HCT116 (cell line): ENCODE results near the gene KCNN3.

Source experiments
- JUND ChIP-seq: IDR thresholded peaks from 2 replicates; pipeline ENCODE4 v1.6.1; 2012
- POLR2A ChIP-seq: IDR thresholded peaks from 2 replicates; pipeline ENCODE4 v1.7.0; 2011; ENCODE audit warnings: borderline replicate concordance; ENCODE audit not compliant: insufficient read depth, insufficient read length; ENCODE audit errors: extremely low read depth
- POLR2AphosphoS5 ChIP-seq: IDR thresholded peaks from 2 replicates; pipeline ENCODE4 v1.6.1; 2011; ENCODE audit warnings: mild to moderate bottlenecking, low read depth, low read length, moderate library complexity
- RAD21 ChIP-seq: IDR thresholded peaks from 2 replicates; pipeline ENCODE4 v1.6.1; 2012; ENCODE audit warnings: low read depth, mild to moderate bottlenecking
- YY1 ChIP-seq: IDR thresholded peaks from 2 replicates; pipeline ENCODE4 v1.6.1; 2011; ENCODE audit warnings: low read length, low read depth, moderate library complexity, mild to moderate bottlenecking; ENCODE audit not compliant: insufficient replicate concordance; ENCODE audit errors: extremely low read depth
- TF ChIP-seq, protein P1 (sequence below), 3 experiments: fragments of 200-600 bp in 1 of 3; sonication (generic) in 1 of 3; IDR thresholded peaks in 2 of 3; conservative IDR thresholded peaks in 1 of 3; 2 replicates each; pipeline ENCODE4 v1.5.1; 2012 to 2017; ENCODE audit warnings: low read depth in 2 of 3, low read length in 2 of 3, antibody characterized with exemption in 1 of 3, borderline replicate concordance in 1 of 3, control low read depth in 1 of 3, mild to moderate bottlenecking in 1 of 3, mixed read lengths in 1 of 3, mixed run types in 1 of 3, moderate library complexity in 1 of 3; ENCODE audit not compliant: insufficient read depth in 1 of 3

DNA sequence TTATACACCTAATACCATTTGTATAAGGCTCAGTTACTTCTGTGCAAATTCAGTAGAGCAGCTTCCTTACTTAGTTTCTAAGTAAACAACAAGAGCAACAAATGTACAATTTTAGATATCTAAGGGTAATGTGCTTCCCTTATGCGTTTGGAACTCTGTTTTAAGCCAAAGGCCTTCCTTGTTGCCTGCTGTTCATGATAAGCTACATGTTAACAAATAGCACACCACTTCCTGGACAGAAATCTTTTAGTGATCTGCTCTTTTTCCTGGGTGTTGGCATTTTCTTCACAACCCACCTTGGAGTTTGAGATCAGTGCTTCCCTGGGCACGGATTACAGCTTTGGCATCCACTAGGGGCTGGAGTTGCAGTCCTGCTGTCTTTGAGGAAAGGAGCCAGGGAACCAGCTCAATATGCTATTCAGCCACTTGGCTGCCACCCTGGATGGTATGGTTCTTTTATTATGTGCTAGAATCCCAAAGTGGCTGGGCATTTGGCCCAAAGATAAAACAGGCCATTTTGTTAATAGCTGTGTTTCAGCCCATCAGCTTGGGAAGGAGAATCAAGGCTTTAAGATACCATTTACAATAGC, 206.5 kb downstream of the KCNN3 start:
- TF ChIP-seq, protein P1, sequence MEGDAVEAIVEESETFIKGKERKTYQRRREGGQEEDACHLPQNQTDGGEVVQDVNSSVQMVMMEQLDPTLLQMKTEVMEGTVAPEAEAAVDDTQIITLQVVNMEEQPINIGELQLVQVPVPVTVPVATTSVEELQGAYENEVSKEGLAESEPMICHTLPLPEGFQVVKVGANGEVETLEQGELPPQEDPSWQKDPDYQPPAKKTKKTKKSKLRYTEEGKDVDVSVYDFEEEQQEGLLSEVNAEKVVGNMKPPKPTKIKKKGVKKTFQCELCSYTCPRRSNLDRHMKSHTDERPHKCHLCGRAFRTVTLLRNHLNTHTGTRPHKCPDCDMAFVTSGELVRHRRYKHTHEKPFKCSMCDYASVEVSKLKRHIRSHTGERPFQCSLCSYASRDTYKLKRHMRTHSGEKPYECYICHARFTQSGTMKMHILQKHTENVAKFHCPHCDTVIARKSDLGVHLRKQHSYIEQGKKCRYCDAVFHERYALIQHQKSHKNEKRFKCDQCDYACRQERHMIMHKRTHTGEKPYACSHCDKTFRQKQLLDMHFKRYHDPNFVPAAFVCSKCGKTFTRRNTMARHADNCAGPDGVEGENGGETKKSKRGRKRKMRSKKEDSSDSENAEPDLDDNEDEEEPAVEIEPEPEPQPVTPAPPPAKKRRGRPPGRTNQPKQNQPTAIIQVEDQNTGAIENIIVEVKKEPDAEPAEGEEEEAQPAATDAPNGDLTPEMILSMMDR (IDR thresholded peaks at IDR 0.05 in 2 of 3, conservative IDR thresholded peaks at IDR 0.05 in 1 of 3; ENCODE audit: borderline replicate concordance in 1 of 3, insufficient read depth in 1 of 3, low read depth in 2 of 3, low read length in 2 of 3): peak in 2 of 3 experiments; percentile 34 to 36; a peak in 3 of 6 replicates
- TF ChIP-seq JUND (no peak), POLR2A (no peak), RAD21 (no peak), YY1 (no peak), POLR2AphosphoS5 (no peak)
